ENCODE data around the gene EPS8L1. TPM values are rescaled to one million over a fixed set of nuclear protein-coding genes. Genes with fewer than 3 reads are reported as not detected.

EPS8L1 gene
- total and polyA plus RNA-seq, 7 donors = 0.28 to 77.8 (median 37.1) TPM; not detected in 3

DNA sequence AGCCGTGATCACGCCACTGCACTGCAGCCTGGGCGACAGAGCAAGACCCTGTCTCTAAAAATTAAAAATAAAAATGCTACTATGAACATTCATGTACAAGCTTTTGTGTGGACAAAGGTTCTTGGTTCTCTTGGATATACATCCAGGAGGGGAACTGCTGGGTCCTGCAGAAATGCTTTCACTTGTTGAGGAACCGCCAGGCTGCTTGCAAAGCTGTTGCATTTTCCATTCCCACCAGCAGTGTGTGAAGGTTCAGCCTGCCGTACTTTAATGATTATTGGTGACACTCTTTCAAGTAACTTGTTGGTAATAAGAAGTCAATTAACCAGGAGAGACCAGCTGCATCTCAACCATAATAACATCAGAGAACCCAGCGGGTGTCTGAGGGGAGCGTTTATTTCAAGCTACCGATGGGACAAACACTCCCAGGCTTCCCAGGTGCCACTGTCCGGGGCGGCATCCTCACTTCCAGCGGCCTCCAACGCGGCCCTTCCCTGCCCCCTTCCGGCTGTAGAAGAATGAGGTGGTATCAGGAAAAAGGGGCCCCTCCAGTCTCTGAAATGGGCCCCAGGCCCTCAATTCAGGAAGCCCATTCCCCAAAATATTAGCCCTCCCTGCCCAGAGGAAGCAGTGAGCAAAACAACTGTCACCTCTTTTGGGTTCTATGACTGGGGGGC is 56.9 kb downstream of the EPS8L1 start:
- no peaks in the 10 kb centered on the region for H3K4me1 ChIP-seq
- H3K9me3 ChIP-seq = no peaks in the 10 kb centered on the region
- peaks cover 10 to 73% (median 30%) of the 10 kb centered on the region in 3 donors for H3K27me3 ChIP-seq
- no peak overlapping the region for H3K4me3 ChIP-seq
- no peaks in the 10 kb centered on the region for H3K36me3 ChIP-seq
- WGBS, 2 donors = 40 to 54% methylated on average over 14 of the region's 14 CpGs
- no peak for TF ChIP-seq POLR2A (IDR thresholded peaks at IDR 0.05)
- TF ChIP-seq EP300 (IDR thresholded peaks at IDR 0.05) = no peak
- TF ChIP-seq, protein P1, sequence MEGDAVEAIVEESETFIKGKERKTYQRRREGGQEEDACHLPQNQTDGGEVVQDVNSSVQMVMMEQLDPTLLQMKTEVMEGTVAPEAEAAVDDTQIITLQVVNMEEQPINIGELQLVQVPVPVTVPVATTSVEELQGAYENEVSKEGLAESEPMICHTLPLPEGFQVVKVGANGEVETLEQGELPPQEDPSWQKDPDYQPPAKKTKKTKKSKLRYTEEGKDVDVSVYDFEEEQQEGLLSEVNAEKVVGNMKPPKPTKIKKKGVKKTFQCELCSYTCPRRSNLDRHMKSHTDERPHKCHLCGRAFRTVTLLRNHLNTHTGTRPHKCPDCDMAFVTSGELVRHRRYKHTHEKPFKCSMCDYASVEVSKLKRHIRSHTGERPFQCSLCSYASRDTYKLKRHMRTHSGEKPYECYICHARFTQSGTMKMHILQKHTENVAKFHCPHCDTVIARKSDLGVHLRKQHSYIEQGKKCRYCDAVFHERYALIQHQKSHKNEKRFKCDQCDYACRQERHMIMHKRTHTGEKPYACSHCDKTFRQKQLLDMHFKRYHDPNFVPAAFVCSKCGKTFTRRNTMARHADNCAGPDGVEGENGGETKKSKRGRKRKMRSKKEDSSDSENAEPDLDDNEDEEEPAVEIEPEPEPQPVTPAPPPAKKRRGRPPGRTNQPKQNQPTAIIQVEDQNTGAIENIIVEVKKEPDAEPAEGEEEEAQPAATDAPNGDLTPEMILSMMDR (IDR thresholded peaks at IDR 0.05) = no peak
- no peak for TF ChIP-seq POLR2AphosphoS5 (IDR thresholded peaks at IDR 0.05)
- intact Hi-C loops (cut with DNase I) = no loop called here
- no peak overlapping the region for H3K27ac ChIP-seq
- no peak for DNase-seq

DNA sequence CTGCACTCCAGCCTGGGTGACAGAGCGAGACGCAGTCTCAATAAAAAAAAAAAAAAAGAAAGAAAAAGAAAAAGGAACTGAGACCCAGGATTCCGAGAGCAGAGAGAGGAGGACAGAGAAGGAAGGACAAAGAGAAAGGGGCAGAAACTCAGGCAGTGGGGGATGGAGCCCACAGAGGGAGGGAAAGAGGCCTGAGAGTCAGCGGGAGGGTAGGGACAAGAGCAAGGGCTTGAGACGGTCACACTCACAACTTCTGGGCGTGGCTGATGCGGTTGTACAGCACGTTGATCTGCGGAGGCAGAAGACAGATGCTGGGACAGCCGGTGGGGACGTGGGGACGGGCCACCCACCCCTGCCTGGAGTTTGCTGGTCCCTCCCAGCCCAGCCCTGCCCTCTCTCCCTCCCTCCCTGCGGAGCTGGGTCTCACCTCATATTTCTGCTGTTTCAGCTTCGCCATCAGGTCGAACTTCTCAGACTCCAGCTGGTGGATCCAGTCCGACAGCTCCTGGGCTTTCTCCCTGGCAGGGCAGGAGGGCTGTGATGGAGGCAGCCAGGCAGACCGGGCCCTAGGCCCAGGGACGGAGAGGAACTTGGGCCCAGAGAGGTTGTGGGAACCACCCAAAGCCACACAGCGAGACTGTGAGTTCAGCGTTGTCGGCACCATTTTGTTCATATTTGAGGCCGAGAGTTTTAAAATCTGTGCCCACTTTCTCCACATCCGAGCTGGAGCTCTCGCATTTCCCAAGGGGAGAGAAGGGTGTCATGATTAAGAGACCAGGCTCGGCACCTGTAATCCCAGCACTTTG is 58.2 kb downstream of the EPS8L1 start:
- DNase-seq = no peak
- Histone ChIP-seq H3K4me1 (no peaks in the 10 kb centered on the region), H3K4me3 (no peak overlapping the region), H3K9me3 (no peaks in the 10 kb centered on the region), H3K27ac (no peak overlapping the region), H3K36me3 (no peaks in the 10 kb centered on the region), H3K27me3 (peaks cover 10 to 85% (median 40%) of the 10 kb centered on the region in 3 donors)
- intact Hi-C loops (cut with DNase I) = no loop called here
- WGBS, 2 donors = 40 to 64% methylated on average over 25 of the region's 25 CpGs
- TF ChIP-seq POLR2AphosphoS5 (IDR thresholded peaks at IDR 0.05) (no peak), EP300 (IDR thresholded peaks at IDR 0.05) (no peak), POLR2A (IDR thresholded peaks at IDR 0.05) (no peak)
- TF ChIP-seq, protein P1 (IDR thresholded peaks at IDR 0.05) = no peak

DNA sequence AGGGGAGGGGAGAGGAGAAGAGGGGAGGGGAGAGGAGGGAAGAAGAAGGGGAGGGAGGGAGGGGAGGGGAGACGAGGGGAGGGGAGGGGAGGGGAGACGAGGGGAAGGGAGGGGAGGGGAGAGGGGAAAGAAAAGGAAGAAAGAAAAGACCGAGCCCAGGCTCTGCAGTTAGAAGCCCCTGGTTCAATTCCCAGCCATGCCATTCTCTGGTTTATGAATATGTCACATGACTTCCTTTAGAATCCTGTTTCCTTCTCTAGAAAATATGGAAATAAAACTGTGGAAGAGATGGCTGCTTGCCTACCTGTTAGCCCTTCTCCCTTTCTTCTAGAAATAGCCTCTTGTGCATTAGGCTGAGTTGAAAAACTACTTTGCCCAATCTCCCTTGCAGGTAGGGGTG is 59.1 kb downstream of the EPS8L1 start:
- intact Hi-C loops (cut with DNase I) = no loop called here
- 0 to 3% methylated on average over 2 of the region's 3 CpGs for WGBS, 2 donors
- Histone ChIP-seq H3K27ac (no peak overlapping the region), H3K9me3 (no peaks in the 10 kb centered on the region), H3K36me3 (no peaks in the 10 kb centered on the region), H3K4me1 (no peaks in the 10 kb centered on the region), H3K27me3 (peaks cover 10 to 86% (median 40%) of the 10 kb centered on the region in 3 donors), H3K4me3 (no peak overlapping the region)
- no peak for DNase-seq
- TF ChIP-seq, protein P1 (IDR thresholded peaks at IDR 0.05) = no peak
- TF ChIP-seq EP300 (IDR thresholded peaks at IDR 0.05) (no peak), POLR2A (IDR thresholded peaks at IDR 0.05) (no peak), POLR2AphosphoS5 (IDR thresholded peaks at IDR 0.05) (no peak)

DNA sequence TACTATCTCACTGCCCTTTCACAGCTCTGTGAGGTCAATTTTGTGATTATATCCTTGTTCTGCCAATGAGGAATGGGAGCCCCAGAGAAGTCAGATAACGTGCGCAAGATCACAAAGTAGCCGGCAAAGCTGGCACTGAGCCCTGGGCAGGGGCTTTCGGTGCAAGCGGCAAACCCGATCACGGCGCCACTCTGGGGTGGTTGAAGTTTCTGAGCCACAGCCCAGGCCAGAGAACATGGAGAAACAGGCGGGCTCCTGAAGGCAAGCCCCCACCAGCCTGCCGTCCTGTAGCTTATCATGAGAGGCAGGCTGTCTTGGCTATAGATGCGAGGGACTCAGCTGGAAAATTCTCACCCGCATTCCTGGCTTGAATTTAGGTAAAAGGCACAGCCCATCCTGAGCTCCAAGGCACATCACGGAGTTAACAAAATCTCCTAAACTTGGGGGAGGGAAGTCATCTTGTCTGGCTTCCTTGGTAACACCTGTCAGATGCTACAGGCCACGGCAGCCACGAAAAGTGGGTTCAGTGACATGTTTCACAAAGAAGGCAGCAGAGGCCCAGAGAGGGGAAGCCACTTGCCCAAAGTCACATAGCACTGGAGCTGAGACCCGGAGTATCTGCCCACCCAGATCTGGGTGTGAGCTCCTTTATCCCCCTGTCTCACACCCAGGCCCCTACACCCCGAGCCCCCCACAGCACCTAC is 60.9 kb downstream of the EPS8L1 start:
- Histone ChIP-seq H3K4me3 (no peak overlapping the region), H3K27me3 (peaks cover 11 to 86% (median 47%) of the 10 kb centered on the region in 3 donors), H3K9me3 (no peaks in the 10 kb centered on the region), H3K4me1 (peaks cover 0 to 9% (median 0%) of the 10 kb centered on the region in 4 donors), H3K36me3 (no peaks in the 10 kb centered on the region), H3K27ac (no peak overlapping the region)
- intact Hi-C loops (cut with DNase I) = no loop called here
- 72 to 84% methylated on average over 17 of the region's 17 CpGs for WGBS, 2 donors
- no peak for DNase-seq
- TF ChIP-seq POLR2A (IDR thresholded peaks at IDR 0.05) (no peak), EP300 (IDR thresholded peaks at IDR 0.05) (no peak), POLR2AphosphoS5 (IDR thresholded peaks at IDR 0.05) (no peak)
- TF ChIP-seq, protein P1 (IDR thresholded peaks at IDR 0.05) = no peak

Small RNA genes lying within 50 kb of the gene (small RNA-seq; reads per million reads assigned to genes)
- 0 reads per million in 3 donors for gene MIR7975

Other genes starting within 250 kb of the EPS8L1 start
- gene KIR2DS4, start 243.2 kb upstream of the EPS8L1 start, total RNA-seq = not detected
- gene KIR2DS4, start 243.2 kb upstream of the EPS8L1 start, polyA plus RNA-seq = under 1 TPM in 1 of 3 donors, not detected in 2; 0.10 TPM
- not detected for gene KIR3DL2, start 225.4 kb upstream of the EPS8L1 start, total RNA-seq
- under 1 TPM in 1 of 3 donors, not detected in 2; 0.22 TPM for gene KIR3DL2, start 225.4 kb upstream of the EPS8L1 start, polyA plus RNA-seq
- 1 to 10 TPM in 1 of 4 donors, under 1 TPM in 1, not detected in 2; 0.49 to 1.2 TPM for gene FCAR, start 201.6 kb upstream of the EPS8L1 start, total RNA-seq
- gene FCAR, start 201.6 kb upstream of the EPS8L1 start, polyA plus RNA-seq = 1 to 10 TPM in 1 of 3 donors, under 1 TPM in 1, not detected in 1; 0.17 to 2.1 TPM
- not detected for gene NCR1, start 169.7 kb upstream of the EPS8L1 start, total RNA-seq
- gene NCR1, start 169.7 kb upstream of the EPS8L1 start, polyA plus RNA-seq = under 1 TPM in 1 of 3 donors, not detected in 2; 0.60 TPM
- gene NLRP7, start 128.3 kb upstream of the EPS8L1 start, total RNA-seq = not detected
- under 1 TPM in 1 of 3 donors, not detected in 2; 0.07 TPM for gene NLRP7, start 128.3 kb upstream of the EPS8L1 start, polyA plus RNA-seq
- gene NLRP2, start 109.5 kb upstream of the EPS8L1 start, total RNA-seq = 1 to 10 TPM in 1 of 4 donors, under 1 TPM in 2, not detected in 1; 0.36 to 1.8 (median 0.55) TPM
- gene NLRP2, start 109.5 kb upstream of the EPS8L1 start, polyA plus RNA-seq = 1 to 10 TPM; 3.9 to 9.7 (median 5.4) TPM
- 1 to 10 TPM in 1 of 4 donors, under 1 TPM in 2, not detected in 1; 0.16 to 1.2 (median 0.83) TPM for gene GP6, start 37.6 kb upstream of the EPS8L1 start, total RNA-seq
- gene GP6, start 37.6 kb upstream of the EPS8L1 start, polyA plus RNA-seq = under 1 TPM in 1 of 3 donors, not detected in 2; 0.28 TPM
- 10 to 100 TPM in 2 of 4 donors, 1 to 10 TPM in 2; 6.9 to 12.1 (median 9.9) TPM for gene RDH13, start 12.7 kb upstream of the EPS8L1 start, total RNA-seq
- gene RDH13, start 12.7 kb upstream of the EPS8L1 start, polyA plus RNA-seq = 10 to 100 TPM in 2 of 3 donors, 1 to 10 TPM in 1; 9.6 to 41.0 (median 24.3) TPM
- 100 to 1,000 TPM; 125 to 222 (median 168) TPM for gene PPP1R12C, start 41.8 kb downstream of the EPS8L1 start, total RNA-seq
- gene PPP1R12C, start 41.8 kb downstream of the EPS8L1 start, polyA plus RNA-seq = 100 to 1,000 TPM in 1 of 3 donors, 10 to 100 TPM in 2; 53.6 to 139 (median 58.9) TPM
- gene TNNT1, start 73.3 kb downstream of the EPS8L1 start, total RNA-seq = 1 to 10 TPM in 1 of 4 donors, not detected in 3; 2.2 TPM
- 10 to 100 TPM in 1 of 3 donors, 1 to 10 TPM in 2; 1.4 to 17.4 (median 2.3) TPM for gene TNNT1, start 73.3 kb downstream of the EPS8L1 start, polyA plus RNA-seq
- gene TNNI3, start 81.9 kb downstream of the EPS8L1 start, total RNA-seq = not detected
- 10 to 100 TPM in 1 of 3 donors, 1 to 10 TPM in 2; 3.6 to 45.5 (median 3.6) TPM for gene TNNI3, start 81.9 kb downstream of the EPS8L1 start, polyA plus RNA-seq
- not detected for gene DNAAF3, start 90.7 kb downstream of the EPS8L1 start, total RNA-seq
- 1 to 10 TPM in 1 of 3 donors, not detected in 2; 1.1 TPM for gene DNAAF3, start 90.7 kb downstream of the EPS8L1 start, polyA plus RNA-seq
- gene SYT5, start 104.4 kb downstream of the EPS8L1 start, total RNA-seq = 1 to 10 TPM in 3 of 4 donors, under 1 TPM in 1; 0.99 to 7.8 (median 2.4) TPM
- 1 to 10 TPM in 2 of 3 donors, under 1 TPM in 1; 0.69 to 9.6 (median 1.6) TPM for gene SYT5, start 104.4 kb downstream of the EPS8L1 start, polyA plus RNA-seq
- gene PTPRH, start 133.6 kb downstream of the EPS8L1 start, total RNA-seq = 1 to 10 TPM in 3 of 4 donors, under 1 TPM in 1; 0.95 to 4.3 (median 2.0) TPM
- 10 to 100 TPM; 31.2 to 61.3 (median 33.3) TPM for gene PTPRH, start 133.6 kb downstream of the EPS8L1 start, polyA plus RNA-seq
- gene TMEM86B, start 152.9 kb downstream of the EPS8L1 start, total RNA-seq = 1 to 10 TPM; 1.1 to 3.6 (median 1.8) TPM
- gene TMEM86B, start 152.9 kb downstream of the EPS8L1 start, polyA plus RNA-seq = 1 to 10 TPM in 2 of 3 donors, under 1 TPM in 1; 0.69 to 7.9 (median 1.8) TPM
- 10 to 100 TPM; 17.1 to 46.8 (median 24.9) TPM for gene PPP6R1, start 183.1 kb downstream of the EPS8L1 start, total RNA-seq
- 10 to 100 TPM; 19.8 to 78.1 (median 22.9) TPM for gene PPP6R1, start 183.1 kb downstream of the EPS8L1 start, polyA plus RNA-seq
- gene HSPBP1, start 204.2 kb downstream of the EPS8L1 start, total RNA-seq = 10 to 100 TPM; 19.7 to 30.5 (median 23.8) TPM
- gene HSPBP1, start 204.2 kb downstream of the EPS8L1 start, polyA plus RNA-seq = 10 to 100 TPM; 31.8 to 62.7 (median 32.4) TPM
- 10 to 100 TPM in 2 of 4 donors, 1 to 10 TPM in 2; 3.9 to 20.6 (median 10.8) TPM for gene BRSK1, start 208.1 kb downstream of the EPS8L1 start, total RNA-seq
- gene BRSK1, start 208.1 kb downstream of the EPS8L1 start, polyA plus RNA-seq = 1 to 10 TPM in 2 of 3 donors, not detected in 1; 2.9 to 4.2 TPM
- 1 to 10 TPM in 3 of 4 donors, not detected in 1; 2.4 to 6.1 (median 4.1) TPM for gene TMEM150B, start 249.5 kb downstream of the EPS8L1 start, total RNA-seq
- 10 to 100 TPM in 2 of 3 donors, 1 to 10 TPM in 1; 8.4 to 18.7 (median 11.8) TPM for gene TMEM150B, start 249.5 kb downstream of the EPS8L1 start, polyA plus RNA-seq